Fibroblast of peridontal ligament (primary cell): Measurements from ENCODE around the gene TSC22D2.
A peak's percentile ranks its signal among the peaks of the same experiment; 100 is the strongest.

Experiments
- DNase-seq: peaks from one replicate; pipeline ENCODE4 v3.0.0-alpha.2; 2010; ENCODE audit errors: extremely low read depth

The TSC22D2 gene

GRCh38 chr3:150385296-150386242, 22.5 kb upstream of the TSC22D2 start:
- DNase-seq: no peak

- peak; percentile 38 for DNase-seq
These were observed 19.3 kb upstream of the TSC22D2 start for GRCh38 chr3:150388498-150389418.

GRCh38 chr3:150390087-150390486, 18.0 kb upstream of the TSC22D2 start:
- no peak for DNase-seq

- peak; percentile 36 for DNase-seq
These were observed 16.9 kb upstream of the TSC22D2 start for GRCh38 chr3:150391161-150391560.

GRCh38 chr3:150393745-150394144, 14.4 kb upstream of the TSC22D2 start:
- DNase-seq: no peak

- no peak for DNase-seq
These were observed 13.5 kb upstream of the TSC22D2 start for GRCh38 chr3:150394606-150395005.

- DNase-seq: no peak
These were observed 11.6 kb upstream of the TSC22D2 start for GRCh38 chr3:150396491-150396890.

GRCh38 chr3:150396956-150397550, 11.0 kb upstream of the TSC22D2 start:
- peak; percentile 72 for DNase-seq

- DNase-seq: no peak
These were observed 9.0 kb upstream of the TSC22D2 start for GRCh38 chr3:150399060-150399459.

- no peak for DNase-seq
These were observed 6.8 kb upstream of the TSC22D2 start for GRCh38 chr3:150401285-150401684.

GRCh38 chr3:150402217-150402616, 5.9 kb upstream of the TSC22D2 start:
- no peak for DNase-seq

GRCh38 chr3:150404023-150404422, 4.1 kb upstream of the TSC22D2 start:
- DNase-seq: no peak

GRCh38 chr3:150407051-150407807, 869 bp upstream of the TSC22D2 start:
- DNase-seq: peak; percentile 58

- DNase-seq: peak; percentile 90
These were observed 284 bp upstream of the TSC22D2 start for GRCh38 chr3:150407808-150408220.

GRCh38 chr3:150409125-150409511, 1.0 kb downstream of the TSC22D2 start:
- no peak for DNase-seq

- peak; percentile 44 for DNase-seq
These were observed 1.6 kb downstream of the TSC22D2 start for GRCh38 chr3:150409512-150410310.

GRCh38 chr3:150410311-150411105, 2.4 kb downstream of the TSC22D2 start:
- DNase-seq: peak; percentile 27

- DNase-seq: no peak
These were observed 3.0 kb downstream of the TSC22D2 start for GRCh38 chr3:150411106-150411460.

GRCh38 chr3:150411546-150411945, 3.4 kb downstream of the TSC22D2 start:
- no peak for DNase-seq

GRCh38 chr3:150411976-150412375, 3.9 kb downstream of the TSC22D2 start:
- DNase-seq: peak; percentile 60
